GM19395 (cell line): ENCODE results near the gene WRAP53.

Source experiments
- ATAC-seq: cut with Tn5 transposase; IDR thresholded peaks from one replicate; pipeline ENCODE4 v1.9.1; 2021; ENCODE audit warnings: mild to moderate bottlenecking, moderate library complexity; ENCODE audit not compliant: unreplicated experiment

WRAP53 gene

GRCh38 chr17:7740481-7741001 lies 52.3 kb downstream of the WRAP53 start:
- no peak for ATAC-seq

- ATAC-seq: no peak
Observed at GRCh38 chr17:7742729-7743128, 54.5 kb downstream of the WRAP53 start.

GRCh38 chr17:7744416-7744815 lies 56.1 kb downstream of the WRAP53 start:
- ATAC-seq: no peak

- no peak for ATAC-seq
Observed at GRCh38 chr17:7745748-7746470, 57.6 kb downstream of the WRAP53 start.

- no peak for ATAC-seq
Observed at GRCh38 chr17:7747635-7748071, 59.4 kb downstream of the WRAP53 start.

- ATAC-seq: no peak
Observed at GRCh38 chr17:7748076-7748775, 59.9 kb downstream of the WRAP53 start.

- no peak for ATAC-seq
Observed at GRCh38 chr17:7750321-7750821, 62.1 kb downstream of the WRAP53 start.
